ENCODE results near the gene TRPC4AP.

The TRPC4AP gene

DNA sequence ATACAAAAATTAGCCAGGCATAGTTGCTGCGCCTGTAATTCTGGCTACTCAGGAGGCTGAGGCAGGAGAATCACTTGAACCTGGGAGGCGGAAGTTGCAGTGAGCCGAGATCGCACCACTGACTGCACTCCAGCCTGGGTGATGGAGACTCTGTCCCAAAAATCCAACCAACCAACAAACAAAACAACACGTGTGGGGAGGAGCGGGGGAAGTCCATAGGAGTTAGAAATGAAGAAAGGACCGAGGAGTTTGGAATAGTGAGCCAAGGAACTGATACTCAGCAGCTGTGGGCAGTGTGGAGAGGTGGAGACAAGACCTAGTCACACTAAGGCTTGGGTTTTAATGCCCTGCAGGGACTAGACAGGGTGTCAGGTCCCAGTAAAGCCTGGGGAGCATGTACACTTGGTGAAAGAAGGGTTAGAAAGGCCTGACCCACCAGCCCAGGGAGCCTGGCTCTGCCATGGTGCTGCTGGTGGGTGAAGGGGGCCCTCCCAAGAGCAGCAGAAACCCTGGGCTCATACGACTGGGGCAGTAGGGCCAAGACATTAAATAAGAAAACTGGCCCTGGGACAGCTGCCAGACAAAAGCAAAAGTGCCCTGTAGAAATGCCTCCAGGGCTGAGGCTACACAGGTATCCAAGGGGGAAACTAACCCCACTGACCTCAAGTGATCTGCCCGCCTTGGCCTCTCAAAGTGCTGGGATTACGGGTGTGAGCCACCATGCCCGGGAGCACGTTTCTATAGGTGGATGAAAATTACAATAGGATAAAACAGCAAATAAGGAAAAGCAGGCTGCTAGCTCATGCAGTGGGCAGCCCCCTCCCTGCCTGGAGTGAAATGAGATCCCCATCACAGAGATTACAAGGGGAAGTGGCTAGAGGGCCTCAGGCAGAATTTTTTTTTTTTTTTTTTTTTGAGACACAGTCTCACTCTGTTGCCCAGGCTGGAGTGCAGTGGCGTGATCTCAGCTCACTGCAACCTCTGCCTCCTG is 78.9 kb downstream of the TRPC4AP start:
- no peak for DNase-seq

DNA sequence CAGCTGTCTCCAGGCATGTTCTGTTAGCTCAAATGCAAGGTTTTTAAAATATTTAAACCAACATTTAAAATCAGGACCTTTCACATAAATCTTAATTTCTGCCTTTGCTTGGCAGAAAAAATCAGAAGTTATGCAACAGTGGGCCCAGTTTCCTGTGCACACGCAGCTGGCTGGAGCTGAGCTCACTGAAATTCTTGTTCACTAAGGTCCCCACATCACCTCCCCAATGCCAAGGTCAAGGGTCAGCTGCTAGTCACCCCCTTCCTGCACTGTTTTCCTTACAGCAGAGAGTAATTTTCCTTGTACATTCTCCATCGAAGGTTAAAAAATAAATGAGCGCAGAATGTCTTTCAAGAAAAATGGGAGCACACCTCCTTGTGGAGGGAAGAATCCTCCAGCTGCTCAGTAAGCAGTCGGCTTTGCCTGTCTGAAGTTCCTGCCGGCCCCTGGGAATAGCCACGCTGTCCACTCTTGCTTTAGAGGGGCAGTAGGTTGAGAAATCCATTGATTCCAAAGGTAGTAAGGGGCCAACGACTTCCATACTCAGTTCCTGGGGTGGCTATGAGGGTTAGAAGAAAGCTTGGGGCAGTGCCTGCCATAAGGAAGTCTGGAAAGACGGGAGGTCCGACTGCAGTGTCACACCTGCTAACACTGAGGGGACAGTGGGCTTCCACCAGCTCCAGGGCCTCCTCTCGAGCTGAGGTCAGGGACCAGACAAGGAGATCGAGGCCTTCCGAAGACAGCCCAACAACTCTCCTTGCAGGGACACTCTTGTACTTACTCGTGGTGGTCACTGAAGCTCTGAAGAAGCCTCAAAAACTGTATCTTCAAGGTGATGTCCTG is 80.2 kb downstream of the TRPC4AP start:
- DNase-seq: no peak

DNA sequence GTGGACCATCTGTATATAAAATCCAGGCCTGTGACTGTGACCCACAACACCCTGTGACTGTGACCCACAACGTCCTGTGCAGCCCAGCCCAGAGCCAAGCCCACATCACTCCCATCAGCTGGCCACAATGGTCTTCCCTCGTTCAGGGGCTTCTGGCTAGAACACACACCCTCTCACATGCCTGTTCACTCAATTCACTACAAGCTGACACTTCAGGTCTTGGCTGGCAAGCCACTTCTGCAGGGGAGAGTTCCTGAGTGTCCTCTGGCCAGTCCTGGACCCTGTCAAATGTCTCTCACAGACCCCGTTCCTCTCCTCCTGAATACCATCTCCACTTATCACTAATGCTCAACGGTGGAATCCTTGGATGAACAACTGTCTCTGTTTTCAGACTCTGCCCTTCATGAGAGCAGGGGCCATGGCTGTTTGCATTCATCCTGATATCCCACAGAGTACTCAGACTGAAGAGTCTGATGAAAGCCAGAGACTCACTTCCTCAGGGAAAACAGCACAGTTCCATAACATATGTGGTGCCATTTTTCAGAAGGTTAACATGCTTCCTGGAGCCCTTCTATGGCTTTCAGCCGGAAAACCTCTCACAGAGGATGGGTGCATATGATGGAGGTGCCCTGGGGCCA is 80.9 kb downstream of the TRPC4AP start:
- no peak for DNase-seq

- no peak for DNase-seq
Observed at GRCh38 chr20:35010405-35011192, 82.0 kb downstream of the TRPC4AP start.

DNA sequence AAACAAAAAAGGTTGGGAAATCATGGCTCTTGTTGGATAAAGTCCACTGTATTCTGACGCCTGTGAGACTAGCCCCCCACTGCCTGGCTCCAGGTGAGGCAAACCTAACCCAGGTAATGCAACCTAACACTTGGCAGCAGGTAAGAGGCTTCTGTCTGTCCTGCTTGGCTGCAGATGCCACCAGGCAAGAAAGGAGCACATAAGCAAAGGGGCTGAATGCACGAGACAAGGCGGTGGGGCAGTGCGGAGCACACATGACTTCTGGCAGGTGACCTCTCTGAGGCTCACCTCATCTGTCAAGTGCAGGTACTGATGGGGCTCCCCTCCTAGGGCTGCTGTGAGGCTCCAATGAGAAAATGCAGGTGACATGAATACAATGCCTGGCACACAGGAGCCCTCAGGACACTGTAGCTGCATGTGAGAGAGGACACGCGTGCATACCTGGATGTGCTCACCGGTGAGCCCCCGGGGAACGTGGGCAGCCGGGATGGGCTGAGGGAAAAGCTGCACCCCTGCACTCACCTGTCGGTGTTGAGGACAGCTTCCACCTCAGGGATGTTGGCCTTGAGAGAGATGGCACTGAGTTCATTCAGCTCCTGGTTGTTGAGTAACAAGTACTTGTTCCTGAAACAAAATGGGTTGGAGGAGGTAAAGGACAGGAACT is 82.8 kb downstream of the TRPC4AP start:
- DNase-seq: no peak

- no peak for DNase-seq
Observed at GRCh38 chr20:35008411-35009342, 83.9 kb downstream of the TRPC4AP start.

- DNase-seq: no peak
Observed at GRCh38 chr20:35007891-35008290, 84.7 kb downstream of the TRPC4AP start.

DNA sequence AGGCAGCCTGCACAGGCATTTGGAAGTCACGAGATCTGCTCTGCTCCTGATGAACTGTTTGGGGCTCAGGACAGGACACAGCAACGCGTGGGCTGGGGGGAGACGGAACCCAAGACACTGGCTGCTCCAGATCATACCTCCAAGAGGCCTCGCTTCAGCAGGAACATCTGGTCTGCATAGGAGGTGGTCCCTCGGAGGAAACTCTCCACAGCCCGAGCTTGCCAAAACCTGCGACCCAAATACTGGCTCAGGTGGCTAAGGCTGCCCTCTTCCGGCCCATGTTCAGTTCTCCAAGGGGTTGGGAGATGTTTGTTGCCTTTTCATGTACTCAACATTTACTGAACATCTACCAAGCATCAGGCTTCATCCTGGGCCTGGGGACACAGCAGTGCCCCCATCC is 85.2 kb downstream of the TRPC4AP start:
- DNase-seq: no peak

DNA sequence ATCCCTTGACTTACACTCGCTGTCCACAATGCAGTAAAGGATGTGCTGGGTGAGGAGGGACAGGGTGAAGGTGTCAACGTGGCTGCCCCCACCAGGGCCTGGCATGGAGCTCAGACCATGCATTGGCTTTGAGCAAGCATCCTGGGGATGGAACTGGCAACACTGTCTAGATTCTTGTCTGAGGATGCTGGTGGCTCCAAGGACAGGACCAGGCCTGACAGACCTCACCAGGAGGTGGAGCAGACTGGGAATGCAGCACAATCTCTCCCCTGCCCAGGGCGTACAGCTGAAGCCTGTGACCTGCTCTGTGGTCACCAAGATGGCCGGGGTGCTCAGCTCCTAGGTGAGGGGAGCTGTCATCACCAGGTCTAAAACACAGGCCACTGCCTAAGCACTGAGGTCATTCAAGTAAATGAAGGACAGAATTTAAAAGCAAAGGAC is 86.1 kb downstream of the TRPC4AP start:
- no peak for DNase-seq

- DNase-seq: no peak
Observed at GRCh38 chr20:35006009-35006408, 86.6 kb downstream of the TRPC4AP start.

- no peak for DNase-seq
Observed at GRCh38 chr20:35005463-35005961, 87.1 kb downstream of the TRPC4AP start.

DNA sequence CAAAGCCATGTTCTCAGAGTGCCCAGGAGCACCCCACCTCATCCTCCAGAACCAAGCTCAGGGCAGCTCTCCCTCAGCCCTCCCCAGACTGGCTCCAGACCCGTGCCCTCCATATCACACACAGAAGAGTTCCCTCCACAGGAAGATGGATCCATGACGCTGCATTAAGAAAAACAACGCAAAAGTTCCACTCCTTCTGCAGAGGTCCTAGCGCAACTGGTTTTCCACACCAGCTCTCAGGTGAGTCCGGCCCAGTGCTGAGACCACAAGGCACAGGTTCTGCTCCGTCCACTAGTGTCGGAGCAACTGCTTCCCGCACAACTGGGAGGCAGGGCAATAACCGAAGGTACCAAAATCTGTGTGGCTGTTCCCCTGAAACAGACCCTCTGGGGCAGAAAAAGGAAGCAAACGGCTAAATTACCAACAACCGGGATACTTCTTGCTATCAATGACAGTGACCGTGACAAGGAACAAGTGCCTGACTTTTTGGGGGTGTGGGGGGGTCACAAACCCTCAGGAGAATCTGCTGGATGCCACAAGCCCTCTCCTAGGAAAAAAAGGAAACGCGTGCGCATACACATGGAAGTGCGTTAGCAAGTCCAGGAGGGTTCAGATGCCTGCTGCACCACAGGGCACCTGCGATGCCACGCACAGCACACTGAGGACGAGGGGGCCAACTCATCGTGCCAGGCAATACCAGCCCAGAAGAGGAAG is 87.7 kb downstream of the TRPC4AP start:
- no peak for DNase-seq

DNA sequence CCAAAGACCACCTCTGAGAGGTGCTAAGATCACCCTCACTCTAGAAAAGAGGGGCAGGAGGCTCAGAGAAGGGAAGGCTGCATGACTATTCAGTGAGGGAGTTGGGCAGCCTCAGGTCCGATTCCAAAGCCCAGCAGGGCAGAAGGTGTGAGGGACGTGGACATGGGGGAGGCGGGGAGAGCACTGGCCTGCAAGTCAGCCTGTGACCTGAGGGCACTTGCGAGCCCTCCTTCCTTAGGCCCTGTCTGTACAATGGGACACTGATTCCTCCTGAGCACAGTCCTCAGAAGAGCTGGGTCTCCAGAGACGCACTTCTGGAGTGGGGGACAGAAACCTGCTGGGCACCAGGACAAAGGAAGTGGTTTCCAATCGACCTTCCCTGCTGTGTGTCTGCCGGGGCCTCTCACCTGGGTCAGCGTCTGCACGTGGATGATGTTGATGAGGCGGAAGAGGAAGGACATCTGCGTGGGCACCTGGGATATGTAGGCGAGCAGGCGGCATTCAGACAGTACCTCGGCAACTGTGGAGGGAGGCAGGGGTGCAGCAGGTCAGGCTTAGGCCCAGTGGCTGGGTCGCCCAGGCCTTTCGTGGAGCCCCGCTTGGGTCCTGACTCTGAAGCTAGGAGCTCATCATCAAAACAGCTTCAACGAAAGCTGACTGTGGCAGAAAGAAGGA is 88.4 kb downstream of the TRPC4AP start:
- no peak for DNase-seq

- no peak for DNase-seq
Observed at GRCh38 chr20:35003211-35004031, 89.2 kb downstream of the TRPC4AP start.

- no peak for DNase-seq
Observed at GRCh38 chr20:35002426-35003210, 90.0 kb downstream of the TRPC4AP start.

DNA sequence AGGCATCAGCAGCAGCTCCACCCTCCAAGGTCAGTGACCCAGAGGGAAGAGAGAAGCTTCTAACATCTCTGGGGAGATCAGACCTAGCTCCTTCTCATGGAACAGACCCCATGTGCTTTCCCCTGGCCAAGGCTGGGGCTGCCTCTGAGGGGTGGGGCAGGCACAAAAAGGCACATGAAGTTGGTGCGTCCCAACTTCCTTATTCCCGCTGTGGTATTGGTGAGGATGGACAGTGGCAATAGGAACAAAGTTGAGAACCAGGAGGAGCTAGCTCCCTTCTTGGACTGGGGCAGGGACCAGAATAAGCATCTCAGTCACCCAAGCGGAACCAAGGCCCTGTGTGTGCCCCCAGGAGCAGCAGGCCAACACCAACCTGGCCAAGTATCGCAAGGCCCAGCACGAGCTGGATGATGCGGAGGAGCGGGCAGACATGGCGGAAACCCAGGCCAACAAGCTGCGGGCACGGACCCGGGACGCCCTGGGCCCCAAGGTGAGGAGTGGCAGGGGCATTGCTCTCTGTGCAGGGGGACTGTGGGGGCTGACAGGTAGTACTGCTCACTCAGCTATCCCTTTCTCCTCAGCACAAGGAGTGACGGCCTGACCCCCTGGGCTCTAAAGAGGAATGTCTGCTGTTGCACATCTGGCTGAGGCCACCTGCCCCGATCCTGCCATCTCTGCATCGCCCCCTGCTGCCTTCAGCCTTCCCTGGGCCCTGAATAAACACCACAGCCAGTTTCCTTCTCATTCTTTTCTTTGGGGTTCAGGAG is 90.8 kb downstream of the TRPC4AP start:
- no peak for DNase-seq

All from NCI-H187 treated with DMSO at 0.1 percent for 48 hours (cell line).